Ishikawa (cell line): ENCODE data around the gene GTSF1L.

Source experiments
- CREB1 ChIP-seq: IDR thresholded peaks from 2 replicates; pipeline ENCODE4 v1.6.1; 2012; ENCODE audit warnings: low read depth
- EGR1 ChIP-seq: IDR thresholded peaks from 2 replicates; pipeline ENCODE4 v1.6.1; 2012
- EP300 ChIP-seq: IDR thresholded peaks from 2 replicates; pipeline ENCODE4 v1.6.1; 2012; ENCODE audit warnings: borderline replicate concordance
- FOXM1 ChIP-seq: IDR thresholded peaks from 2 replicates; pipeline ENCODE4 v1.6.1; 2012; ENCODE audit warnings: low read depth, borderline replicate concordance
- NFIC ChIP-seq: IDR thresholded peaks from 2 replicates; pipeline ENCODE4 v1.6.1; 2012
- RAD21 ChIP-seq: IDR thresholded peaks from 2 replicates; pipeline ENCODE4 v1.6.1; 2012; ENCODE audit warnings: low read depth
- TAF1 ChIP-seq: IDR thresholded peaks from 2 replicates; pipeline ENCODE4 v1.6.1; 2012; ENCODE audit warnings: low read depth, mild to moderate bottlenecking
- TCF12 ChIP-seq: IDR thresholded peaks from 2 replicates; pipeline ENCODE4 v1.6.1; 2012; ENCODE audit warnings: low read depth
- TEAD4 ChIP-seq: IDR thresholded peaks from 2 replicates; pipeline ENCODE4 v1.6.1; 2012
- YY1 ChIP-seq: IDR thresholded peaks from 2 replicates; pipeline ENCODE4 v1.6.1; 2012; ENCODE audit warnings: low read depth
- TF ChIP-seq, protein P1 (sequence below): IDR thresholded peaks from 2 replicates; pipeline ENCODE4 v1.6.1; 2012; ENCODE audit warnings: low read depth, mild to moderate bottlenecking
- TF ChIP-seq, protein P2 (sequence below): IDR thresholded peaks from 2 replicates; pipeline ENCODE4 v1.6.1; 2012
- TF ChIP-seq, protein P3 (sequence below): IDR thresholded peaks from 2 replicates; pipeline ENCODE4 v1.6.1; 2012

DNA sequence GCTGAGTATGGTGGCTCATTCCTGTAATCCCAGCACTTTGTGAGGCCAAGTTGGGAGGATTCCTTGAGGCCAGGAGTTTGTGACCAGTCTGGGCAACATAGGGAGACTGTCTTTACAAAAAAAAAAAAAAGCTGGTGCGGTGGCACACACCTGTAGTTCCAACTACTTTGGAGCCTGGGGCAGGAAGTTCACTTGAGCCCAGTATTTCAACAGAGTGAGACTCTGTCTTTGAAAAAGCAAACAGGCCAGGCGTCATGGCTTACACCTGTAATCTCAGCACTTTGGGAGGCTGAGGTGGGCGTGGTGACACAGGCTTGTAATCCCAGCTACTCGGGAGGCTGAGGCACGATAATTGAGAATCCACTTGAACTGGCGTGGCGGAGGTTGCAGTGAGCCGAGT is 31.2 kb downstream of the GTSF1L start:
- TF ChIP-seq TAF1 (no peak), FOXM1 (no peak), EP300 (no peak), YY1 (no peak), TEAD4 (no peak), TCF12 (no peak), NFIC (no peak), CREB1 (no peak), EGR1 (no peak), RAD21 (no peak)
- TF ChIP-seq, protein P1, sequence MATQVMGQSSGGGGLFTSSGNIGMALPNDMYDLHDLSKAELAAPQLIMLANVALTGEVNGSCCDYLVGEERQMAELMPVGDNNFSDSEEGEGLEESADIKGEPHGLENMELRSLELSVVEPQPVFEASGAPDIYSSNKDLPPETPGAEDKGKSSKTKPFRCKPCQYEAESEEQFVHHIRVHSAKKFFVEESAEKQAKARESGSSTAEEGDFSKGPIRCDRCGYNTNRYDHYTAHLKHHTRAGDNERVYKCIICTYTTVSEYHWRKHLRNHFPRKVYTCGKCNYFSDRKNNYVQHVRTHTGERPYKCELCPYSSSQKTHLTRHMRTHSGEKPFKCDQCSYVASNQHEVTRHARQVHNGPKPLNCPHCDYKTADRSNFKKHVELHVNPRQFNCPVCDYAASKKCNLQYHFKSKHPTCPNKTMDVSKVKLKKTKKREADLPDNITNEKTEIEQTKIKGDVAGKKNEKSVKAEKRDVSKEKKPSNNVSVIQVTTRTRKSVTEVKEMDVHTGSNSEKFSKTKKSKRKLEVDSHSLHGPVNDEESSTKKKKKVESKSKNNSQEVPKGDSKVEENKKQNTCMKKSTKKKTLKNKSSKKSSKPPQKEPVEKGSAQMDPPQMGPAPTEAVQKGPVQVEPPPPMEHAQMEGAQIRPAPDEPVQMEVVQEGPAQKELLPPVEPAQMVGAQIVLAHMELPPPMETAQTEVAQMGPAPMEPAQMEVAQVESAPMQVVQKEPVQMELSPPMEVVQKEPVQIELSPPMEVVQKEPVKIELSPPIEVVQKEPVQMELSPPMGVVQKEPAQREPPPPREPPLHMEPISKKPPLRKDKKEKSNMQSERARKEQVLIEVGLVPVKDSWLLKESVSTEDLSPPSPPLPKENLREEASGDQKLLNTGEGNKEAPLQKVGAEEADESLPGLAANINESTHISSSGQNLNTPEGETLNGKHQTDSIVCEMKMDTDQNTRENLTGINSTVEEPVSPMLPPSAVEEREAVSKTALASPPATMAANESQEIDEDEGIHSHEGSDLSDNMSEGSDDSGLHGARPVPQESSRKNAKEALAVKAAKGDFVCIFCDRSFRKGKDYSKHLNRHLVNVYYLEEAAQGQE: no peak
- TF ChIP-seq, protein P2, sequence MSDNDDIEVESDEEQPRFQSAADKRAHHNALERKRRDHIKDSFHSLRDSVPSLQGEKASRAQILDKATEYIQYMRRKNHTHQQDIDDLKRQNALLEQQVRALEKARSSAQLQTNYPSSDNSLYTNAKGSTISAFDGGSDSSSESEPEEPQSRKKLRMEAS: no peak
- TF ChIP-seq, protein P3, sequence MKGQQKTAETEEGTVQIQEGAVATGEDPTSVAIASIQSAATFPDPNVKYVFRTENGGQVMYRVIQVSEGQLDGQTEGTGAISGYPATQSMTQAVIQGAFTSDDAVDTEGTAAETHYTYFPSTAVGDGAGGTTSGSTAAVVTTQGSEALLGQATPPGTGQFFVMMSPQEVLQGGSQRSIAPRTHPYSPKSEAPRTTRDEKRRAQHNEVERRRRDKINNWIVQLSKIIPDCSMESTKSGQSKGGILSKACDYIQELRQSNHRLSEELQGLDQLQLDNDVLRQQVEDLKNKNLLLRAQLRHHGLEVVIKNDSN: no peak
